ENCODE results near the gene CACNA1S. TPM values are rescaled to one million over a fixed set of nuclear protein-coding genes. Genes with fewer than 3 reads are reported as not detected.
A peak's percentile ranks its signal among the peaks of the same experiment; 100 is the strongest.

Gene CACNA1S
- total and polyA plus RNA-seq, 4 donors: 0.16 to 0.33 (median 0.21) TPM

DNA sequence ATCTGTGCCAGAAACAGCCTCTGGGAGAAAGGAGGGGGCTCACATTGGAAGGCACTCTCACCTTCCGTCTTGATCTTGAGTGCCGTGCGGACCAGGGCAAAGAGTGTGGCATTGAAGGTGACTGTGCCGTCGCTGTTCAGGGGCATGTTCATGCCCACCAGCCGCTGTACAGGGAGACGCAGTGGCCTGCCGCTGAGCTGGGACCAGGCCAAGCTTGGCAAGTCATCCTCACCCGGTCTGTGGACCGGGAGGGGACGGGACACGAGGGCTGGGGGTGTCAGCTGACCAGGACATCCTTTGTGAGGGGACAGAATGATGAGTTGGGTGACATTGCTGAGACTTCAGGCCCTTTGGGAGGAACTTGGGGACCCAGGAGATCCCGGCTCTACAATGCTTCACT lies 63.7 kb downstream of the CACNA1S start:
- Histone ChIP-seq H3K4me3 (ENCODE audit: low read depth, low read length) (no peak overlapping the region), H3K9me3 (ENCODE audit: control insufficient read depth, insufficient read depth, low read length) (no peaks in the 10 kb centered on the region), H3K27me3 (ENCODE audit: control insufficient read depth, insufficient read depth, low read length) (no peaks in the 10 kb centered on the region), H3K27ac (ENCODE audit: low read depth, low read length) (no peak overlapping the region), H3K36me3 (ENCODE audit: control insufficient read depth, insufficient read depth, low read length) (no peaks in the 10 kb centered on the region), H3K4me1 (ENCODE audit: control insufficient read depth, insufficient read depth, low read length) (peaks cover 8% of the 10 kb centered on the region)
- WGBS (ENCODE audit: insufficient coverage): 70% methylated on average over 7 of the region's 13 CpGs
- no peak for DNase-seq (ENCODE audit: low read depth in 4 of 6, low spot score in 6 of 6)

DNA sequence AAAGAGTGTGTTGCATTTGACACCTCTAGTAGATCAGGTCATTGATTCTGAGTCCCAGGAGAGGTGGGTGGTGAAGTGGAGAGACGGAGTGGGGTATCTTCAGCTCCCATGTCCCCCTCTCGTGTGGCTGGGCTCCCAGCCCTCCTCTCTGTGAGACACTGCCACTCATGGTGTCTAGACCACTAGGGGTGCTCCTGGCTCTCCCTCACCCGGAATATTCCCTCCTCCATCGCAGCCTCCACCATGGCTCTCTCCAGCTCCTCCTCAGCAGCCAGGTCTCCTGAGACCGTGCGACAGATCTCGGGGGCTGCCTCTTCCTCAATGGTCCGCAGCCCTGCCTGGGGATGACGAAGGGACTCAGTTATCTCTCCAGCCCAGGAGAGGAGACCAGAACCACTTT lies 68.1 kb downstream of the CACNA1S start:
- Histone ChIP-seq H3K27ac (ENCODE audit: low read depth, low read length) (no peak overlapping the region), H3K4me3 (ENCODE audit: low read depth, low read length) (no peak overlapping the region), H3K36me3 (ENCODE audit: control insufficient read depth, insufficient read depth, low read length) (no peaks in the 10 kb centered on the region), H3K27me3 (ENCODE audit: control insufficient read depth, insufficient read depth, low read length) (no peaks in the 10 kb centered on the region), H3K4me1 (ENCODE audit: control insufficient read depth, insufficient read depth, low read length) (peaks cover 14% of the 10 kb centered on the region), H3K9me3 (ENCODE audit: control insufficient read depth, insufficient read depth, low read length) (no peaks in the 10 kb centered on the region)
- no peak for DNase-seq (ENCODE audit: low read depth in 4 of 6, low spot score in 6 of 6)
- WGBS (ENCODE audit: insufficient coverage): 86% methylated on average over 7 of the region's 9 CpGs

DNA sequence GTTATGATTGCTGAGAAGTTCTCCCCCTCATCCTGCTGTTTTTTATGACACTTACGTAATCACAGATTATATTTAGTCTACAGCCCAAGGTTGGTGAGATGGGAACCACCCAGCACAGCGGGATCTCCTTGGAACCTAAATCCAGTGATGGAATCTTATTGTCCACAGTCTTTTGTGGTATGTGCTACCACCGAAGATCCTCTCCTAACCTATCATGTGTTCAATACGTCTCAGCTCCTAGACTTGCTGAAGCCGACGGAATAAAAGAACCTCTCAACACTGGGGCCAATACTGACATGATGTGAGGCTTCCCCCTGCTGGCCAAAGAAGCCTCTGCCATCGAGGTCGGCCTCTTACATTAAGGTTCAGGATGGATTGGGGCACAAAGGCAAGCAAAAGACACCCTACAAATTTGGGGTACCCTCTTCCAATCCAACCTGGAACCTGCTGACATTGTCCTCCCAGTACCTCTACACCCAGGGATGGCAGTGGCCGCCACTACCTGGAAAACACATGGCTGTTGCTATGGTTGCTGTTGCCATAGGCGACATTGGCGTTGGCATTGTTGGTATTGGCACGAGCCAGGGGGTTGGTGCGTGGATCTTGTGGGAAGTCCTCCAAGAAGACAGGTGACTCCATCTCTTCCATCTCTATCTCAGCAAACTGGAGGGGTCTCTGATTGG lies 69.3 kb downstream of the CACNA1S start:
- no peaks in the 10 kb centered on the region for H3K9me3 ChIP-seq (ENCODE audit: control insufficient read depth, insufficient read depth, low read length)
- 25% methylated on average over 7 of the region's 13 CpGs for WGBS (ENCODE audit: insufficient coverage)
- DNase-seq (ENCODE audit: low read depth in 4 of 6, low spot score in 6 of 6): peak in 3 of 6 donors; percentile 35 to 86 (median 86)
- no peak overlapping the region for H3K4me3 ChIP-seq (ENCODE audit: low read depth, low read length)
- no peaks in the 10 kb centered on the region for H3K36me3 ChIP-seq (ENCODE audit: control insufficient read depth, insufficient read depth, low read length)
- peaks cover 25% of the 10 kb centered on the region for H3K4me1 ChIP-seq (ENCODE audit: control insufficient read depth, insufficient read depth, low read length)
- H3K27me3 ChIP-seq (ENCODE audit: control insufficient read depth, insufficient read depth, low read length): no peaks in the 10 kb centered on the region
- H3K27ac ChIP-seq (ENCODE audit: low read depth, low read length): no peak overlapping the region

DNA sequence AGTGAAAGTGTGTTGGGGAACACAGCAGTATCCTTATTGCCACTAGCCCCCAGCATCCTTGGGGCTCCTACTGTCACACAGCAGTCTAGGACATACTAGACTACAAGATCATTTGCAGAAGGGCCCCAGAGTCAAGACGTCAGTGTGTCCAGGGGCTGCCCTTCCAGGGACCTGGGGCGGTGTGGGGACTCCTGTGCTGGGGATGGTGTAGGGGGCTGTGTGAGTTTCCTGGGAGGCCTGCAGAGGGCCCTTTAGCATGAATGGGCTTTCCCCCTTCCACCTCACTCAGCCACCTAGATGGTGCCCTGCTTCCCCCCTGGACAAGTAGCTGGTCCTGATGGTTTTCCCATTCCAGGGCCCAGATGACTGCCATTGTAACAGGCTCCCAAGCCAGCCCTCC lies 71.2 kb downstream of the CACNA1S start:
- DNase-seq (ENCODE audit: low read depth in 4 of 6, low spot score in 6 of 6): no peak
- Histone ChIP-seq H3K27ac (ENCODE audit: low read depth, low read length) (no peak overlapping the region), H3K4me1 (ENCODE audit: control insufficient read depth, insufficient read depth, low read length) (peaks cover 30% of the 10 kb centered on the region), H3K4me3 (ENCODE audit: low read depth, low read length) (no peak overlapping the region), H3K9me3 (ENCODE audit: control insufficient read depth, insufficient read depth, low read length) (no peaks in the 10 kb centered on the region), H3K27me3 (ENCODE audit: control insufficient read depth, insufficient read depth, low read length) (no peaks in the 10 kb centered on the region), H3K36me3 (ENCODE audit: control insufficient read depth, insufficient read depth, low read length) (no peaks in the 10 kb centered on the region)
- no CpG with 5 or more reads among the region's 2 CpGs for WGBS (ENCODE audit: insufficient coverage)

DNA sequence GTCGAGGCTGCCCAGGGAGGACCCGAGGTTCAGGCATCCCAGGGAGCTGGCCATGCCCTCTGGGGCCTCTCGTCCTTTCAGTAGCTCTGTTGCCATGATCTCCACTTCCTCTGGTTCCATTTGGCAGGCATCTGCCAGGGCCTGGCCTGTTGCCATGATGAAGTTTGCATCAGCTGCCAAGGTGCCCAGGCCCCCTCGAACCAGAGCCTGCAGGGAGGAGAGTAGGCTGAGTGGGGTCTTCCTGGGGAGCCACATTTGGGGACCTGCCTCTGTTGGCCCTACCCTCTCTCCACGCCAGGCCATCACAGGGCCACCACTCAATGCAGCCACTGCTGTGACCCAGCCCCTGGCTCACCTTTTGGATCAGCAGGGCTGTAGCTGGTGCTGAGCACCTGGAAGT lies 72.3 kb downstream of the CACNA1S start:
- DNase-seq (ENCODE audit: low read depth in 4 of 6, low spot score in 6 of 6): no peak
- H3K9me3 ChIP-seq (ENCODE audit: control insufficient read depth, insufficient read depth, low read length): no peaks in the 10 kb centered on the region
- H3K27me3 ChIP-seq (ENCODE audit: control insufficient read depth, insufficient read depth, low read length): no peaks in the 10 kb centered on the region
- H3K4me1 ChIP-seq (ENCODE audit: control insufficient read depth, insufficient read depth, low read length): peaks cover 30% of the 10 kb centered on the region
- no peaks in the 10 kb centered on the region for H3K36me3 ChIP-seq (ENCODE audit: control insufficient read depth, insufficient read depth, low read length)
- 42% methylated on average over 5 of the region's 5 CpGs for WGBS (ENCODE audit: insufficient coverage)
- H3K4me3 ChIP-seq (ENCODE audit: low read depth, low read length): no peak overlapping the region
- no peak overlapping the region for H3K27ac ChIP-seq (ENCODE audit: low read depth, low read length)

DNA sequence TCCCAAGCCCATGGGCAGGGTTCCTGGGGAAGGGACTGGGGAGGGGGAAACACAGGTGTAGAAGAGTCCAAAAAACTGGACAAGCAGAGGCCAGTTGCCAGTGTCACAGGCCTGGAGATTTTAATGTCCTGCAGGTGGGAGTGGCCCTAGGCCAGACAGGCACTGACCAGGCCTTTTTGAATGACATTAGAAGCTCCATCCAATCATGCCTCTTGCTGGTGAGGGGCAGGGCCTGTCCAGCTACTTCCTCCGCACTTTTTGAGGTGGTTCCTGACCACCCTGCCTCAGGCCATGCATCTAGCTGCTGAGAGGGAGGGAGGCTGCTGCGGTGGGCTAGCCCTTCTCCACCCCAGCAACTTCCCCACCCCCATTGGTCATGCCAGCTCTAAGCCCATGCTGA lies 72.8 kb downstream of the CACNA1S start:
- Histone ChIP-seq H3K27me3 (ENCODE audit: control insufficient read depth, insufficient read depth, low read length) (no peaks in the 10 kb centered on the region), H3K4me3 (ENCODE audit: low read depth, low read length) (no peak overlapping the region), H3K36me3 (ENCODE audit: control insufficient read depth, insufficient read depth, low read length) (no peaks in the 10 kb centered on the region), H3K9me3 (ENCODE audit: control insufficient read depth, insufficient read depth, low read length) (no peaks in the 10 kb centered on the region), H3K4me1 (ENCODE audit: control insufficient read depth, insufficient read depth, low read length) (peaks cover 30% of the 10 kb centered on the region), H3K27ac (ENCODE audit: low read depth, low read length) (no peak overlapping the region)
- no CpG with 5 or more reads among the region's 2 CpGs for WGBS (ENCODE audit: insufficient coverage)
- no peak for DNase-seq (ENCODE audit: low read depth in 4 of 6, low spot score in 6 of 6)

DNA sequence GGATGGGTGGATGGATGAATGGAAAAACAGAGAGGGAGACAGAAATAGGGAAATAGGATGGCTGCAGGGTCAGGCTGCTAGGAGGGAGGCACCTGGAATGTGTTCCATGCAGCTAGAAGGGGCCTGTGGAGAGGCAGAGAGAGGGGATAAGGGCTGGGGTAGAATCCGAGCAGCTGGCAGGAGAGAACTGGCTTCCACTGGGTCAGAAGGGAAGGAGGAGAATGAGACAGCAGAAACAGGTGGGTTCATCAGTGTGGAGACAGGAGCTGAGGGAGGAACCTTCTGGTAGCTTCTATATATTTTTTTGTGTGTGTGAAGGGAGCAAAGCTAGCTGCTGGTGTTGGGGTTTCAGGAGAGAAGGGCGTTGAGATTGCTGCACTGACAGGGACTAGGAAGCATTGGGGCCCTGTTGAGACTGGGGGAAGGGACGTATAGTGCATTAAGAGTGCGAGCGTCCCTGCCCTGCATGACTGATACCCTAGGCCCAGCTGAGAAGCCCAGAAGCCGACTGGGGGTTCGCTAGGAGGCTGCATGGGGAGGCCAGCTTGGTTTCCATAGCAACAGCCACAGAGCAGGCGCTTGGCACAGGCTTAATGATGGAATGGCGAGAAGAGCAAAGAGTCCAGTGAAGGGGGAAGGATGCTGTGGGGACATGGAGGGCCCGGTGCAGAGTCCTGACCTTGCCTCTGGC lies 73.9 kb downstream of the CACNA1S start:
- Histone ChIP-seq H3K4me1 (ENCODE audit: control insufficient read depth, insufficient read depth, low read length) (peaks cover 30% of the 10 kb centered on the region), H3K36me3 (ENCODE audit: control insufficient read depth, insufficient read depth, low read length) (no peaks in the 10 kb centered on the region), H3K9me3 (ENCODE audit: control insufficient read depth, insufficient read depth, low read length) (no peaks in the 10 kb centered on the region), H3K27ac (ENCODE audit: low read depth, low read length) (no peak overlapping the region), H3K27me3 (ENCODE audit: control insufficient read depth, insufficient read depth, low read length) (no peaks in the 10 kb centered on the region), H3K4me3 (ENCODE audit: low read depth, low read length) (no peak overlapping the region)
- WGBS (ENCODE audit: insufficient coverage): 25% methylated on average over 10 of the region's 10 CpGs
- peak in 2 of 6 donors; percentile 80 to 89 for DNase-seq (ENCODE audit: low read depth in 4 of 6, low spot score in 6 of 6)

DNA sequence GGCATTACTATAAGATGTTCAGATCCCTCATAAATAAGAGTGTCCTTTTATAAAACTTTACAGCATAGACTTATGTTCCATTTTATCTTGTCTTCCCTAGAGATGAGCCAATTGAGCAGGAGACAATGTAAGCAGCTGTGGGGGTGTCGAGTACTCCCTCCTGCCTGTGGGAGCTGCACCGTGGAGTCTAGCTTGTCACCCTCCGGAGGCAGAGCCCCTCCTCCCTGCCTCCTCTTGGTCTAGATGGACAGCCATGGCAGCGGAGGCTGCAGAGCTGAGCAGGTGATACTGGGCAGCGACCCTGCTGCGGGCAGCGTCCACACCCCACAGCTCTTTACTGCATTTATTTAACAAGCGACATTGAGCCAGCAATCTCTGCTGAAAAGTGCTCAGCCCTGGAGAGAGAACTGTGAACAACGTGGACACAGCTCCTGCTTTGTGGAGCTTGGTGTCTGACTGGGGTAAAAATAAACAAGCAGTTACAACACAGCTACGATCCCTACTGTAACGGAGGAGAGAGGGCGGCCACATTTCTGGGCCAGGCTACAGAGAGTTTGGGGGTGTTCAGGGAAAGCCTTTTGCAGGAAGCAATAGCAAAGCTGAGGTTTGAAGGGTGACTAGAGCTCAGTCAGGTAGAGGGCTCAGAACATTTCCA lies 75.9 kb downstream of the CACNA1S start:
- Histone ChIP-seq H3K27me3 (ENCODE audit: control insufficient read depth, insufficient read depth, low read length) (no peaks in the 10 kb centered on the region), H3K4me3 (ENCODE audit: low read depth, low read length) (no peak overlapping the region), H3K4me1 (ENCODE audit: control insufficient read depth, insufficient read depth, low read length) (peaks cover 26% of the 10 kb centered on the region), H3K9me3 (ENCODE audit: control insufficient read depth, insufficient read depth, low read length) (no peaks in the 10 kb centered on the region), H3K36me3 (ENCODE audit: control insufficient read depth, insufficient read depth, low read length) (no peaks in the 10 kb centered on the region), H3K27ac (ENCODE audit: low read depth, low read length) (no peak overlapping the region)
- 42% methylated on average over 4 of the region's 12 CpGs for WGBS (ENCODE audit: insufficient coverage)
- DNase-seq (ENCODE audit: low read depth in 4 of 6, low spot score in 6 of 6): no peak

DNA sequence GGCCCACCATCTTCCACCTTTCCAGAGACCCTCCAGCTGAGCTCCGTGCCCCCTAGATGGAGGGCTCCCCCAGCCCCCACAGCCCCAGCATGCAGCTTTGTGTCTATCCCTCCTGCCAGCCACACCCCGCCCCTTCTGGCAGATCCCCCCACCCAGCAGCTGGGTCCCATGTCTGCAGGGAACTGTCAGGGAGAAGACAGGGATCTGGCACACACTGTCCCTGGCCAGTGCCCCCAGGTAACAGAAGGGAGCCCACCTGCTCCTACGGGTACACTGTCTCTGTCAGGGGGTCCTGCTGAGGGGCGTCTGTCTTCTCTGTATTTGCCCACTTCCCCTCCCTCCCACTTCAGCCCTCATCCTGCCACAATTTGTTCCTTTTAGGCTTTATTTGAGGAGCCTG lies 77.6 kb downstream of the CACNA1S start:
- DNase-seq (ENCODE audit: low read depth in 4 of 6, low spot score in 6 of 6): peak in 1 of 6 donors; percentile 59
- Histone ChIP-seq H3K27me3 (ENCODE audit: control insufficient read depth, insufficient read depth, low read length) (no peaks in the 10 kb centered on the region), H3K36me3 (ENCODE audit: control insufficient read depth, insufficient read depth, low read length) (no peaks in the 10 kb centered on the region), H3K4me1 (ENCODE audit: control insufficient read depth, insufficient read depth, low read length) (peaks cover 21% of the 10 kb centered on the region), H3K4me3 (ENCODE audit: low read depth, low read length) (no peak overlapping the region), H3K27ac (ENCODE audit: low read depth, low read length) (no peak overlapping the region), H3K9me3 (ENCODE audit: control insufficient read depth, insufficient read depth, low read length) (no peaks in the 10 kb centered on the region)
- WGBS (ENCODE audit: insufficient coverage): 64% methylated on average over 4 of the region's 4 CpGs

Measured in spinal cord (tissue), 10 donors.